Activated CD4-positive, alpha-beta T cell treated with anti-CD3 and anti-CD28 coated beads, Interleukin-2, amount 50 U/mL, for 1 hour (primary cell): ENCODE results near the gene PTH2.
"Not testable (repeated sequence)": the region's sequence is repeated elsewhere in the genome, so short reads cannot be mapped to it uniquely, and the experiment has no call there.

Source experiments
- DNase-seq: peaks from one replicate; pipeline ENCODE4 v3.0.0-alpha.2; 2020

PTH2 gene

DNA sequence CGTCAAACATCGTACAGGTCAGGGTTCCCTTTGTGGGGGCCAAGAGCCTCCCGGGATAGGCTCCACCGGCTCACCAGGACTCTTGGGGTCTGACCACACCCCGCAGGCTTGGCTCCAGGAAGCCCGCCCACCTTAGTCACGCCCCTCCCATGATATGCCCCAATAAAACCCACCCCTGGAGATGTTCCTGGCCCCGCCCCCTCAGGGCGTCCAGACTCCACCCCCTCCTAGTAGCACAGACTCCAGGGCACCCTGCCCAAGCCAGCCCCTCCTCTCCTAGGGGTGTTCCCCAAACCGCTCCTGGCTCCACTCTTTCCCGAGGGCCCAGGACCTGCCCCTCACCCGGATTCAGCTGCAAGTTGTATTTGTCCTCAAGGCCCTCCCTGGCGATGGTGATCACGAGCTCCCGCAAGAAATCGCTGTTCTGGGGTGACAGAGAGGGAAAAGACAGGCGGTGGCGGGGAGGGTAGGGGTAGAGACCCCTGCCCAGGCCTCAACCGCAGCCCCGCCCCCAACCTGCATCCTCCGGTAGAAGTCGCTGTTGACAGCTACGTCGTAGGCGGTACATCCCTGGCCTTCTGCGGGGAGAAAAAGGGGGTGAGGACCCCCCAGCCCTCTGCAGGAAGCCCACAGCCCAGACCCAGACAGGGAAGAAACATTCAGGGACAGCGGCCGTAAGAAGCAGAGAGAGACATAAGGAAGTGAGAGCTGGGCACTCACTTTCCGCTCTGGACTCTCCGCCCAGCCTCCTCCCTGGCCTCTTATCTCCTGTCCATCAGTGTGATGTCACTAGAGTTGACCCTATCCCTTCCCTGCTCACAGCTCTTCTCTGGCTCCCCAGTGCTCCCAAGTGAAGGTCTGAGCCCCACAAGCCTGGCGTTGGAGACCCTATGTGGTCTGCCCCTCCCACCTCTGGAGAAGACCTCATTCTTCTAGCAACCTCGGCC lies 24.5 kb upstream of the PTH2 start:
- DNase-seq = no peak

- no peak for DNase-seq
These were observed 22.8 kb upstream of the PTH2 start for GRCh38 chr19:49445997-49446396.

DNA sequence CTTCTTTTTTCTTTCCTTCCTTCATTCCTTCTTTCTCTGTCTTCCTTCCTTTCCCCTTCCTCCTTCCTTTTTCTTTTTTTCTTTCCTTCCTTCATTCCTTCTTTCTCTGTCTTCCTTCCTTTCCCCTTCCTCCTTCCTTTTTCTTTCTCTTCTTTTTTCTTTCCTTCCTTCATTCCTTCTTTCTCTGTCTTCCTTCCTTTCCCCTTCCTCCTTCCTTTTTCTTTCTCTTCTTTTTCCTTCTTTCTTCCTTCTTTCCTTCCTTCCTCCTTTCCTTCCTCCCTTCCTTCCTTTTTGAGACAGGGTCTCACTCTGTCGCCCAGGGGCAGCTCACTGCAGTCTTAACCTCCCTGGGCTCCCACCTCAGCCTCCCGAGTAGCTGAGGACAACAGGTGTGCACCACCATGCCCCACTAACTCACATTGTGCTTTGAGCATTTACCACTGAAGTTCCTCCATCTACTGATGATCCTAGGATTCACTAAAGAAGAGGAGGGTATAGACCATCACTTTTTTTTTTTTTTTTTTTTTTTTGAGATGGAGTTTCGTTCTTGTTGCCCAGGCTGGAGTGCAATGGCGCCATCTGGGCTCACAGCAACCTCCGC lies 21.0 kb upstream of the PTH2 start:
- DNase-seq = not testable (repeated sequence)

GRCh38 chr19:49443366-49444099 lies 20.3 kb upstream of the PTH2 start:
- peak; percentile 91 for DNase-seq

GRCh38 chr19:49442771-49443365 lies 19.6 kb upstream of the PTH2 start:
- DNase-seq = peak; percentile 46

DNA sequence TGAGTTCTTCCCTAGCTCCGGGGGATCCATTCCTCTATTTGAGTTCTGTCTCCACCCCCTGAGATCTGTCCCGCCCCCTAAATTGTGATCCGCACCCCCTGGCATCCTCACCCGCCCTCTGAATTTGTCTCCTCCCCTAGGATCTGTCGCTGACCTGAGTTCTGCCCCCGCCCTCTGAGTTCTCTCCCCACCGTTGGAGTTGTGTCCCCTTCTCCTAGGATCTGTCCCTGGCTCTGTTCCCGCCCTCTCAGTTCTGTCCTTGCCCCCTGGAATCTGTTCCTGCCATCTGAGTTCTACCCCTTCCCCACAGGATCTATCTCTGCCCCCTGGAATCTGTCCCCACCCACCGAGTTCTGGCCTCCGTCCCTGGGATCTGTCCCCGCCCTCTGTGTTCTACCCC lies 19.1 kb upstream of the PTH2 start:
- no peak for DNase-seq

- DNase-seq = no peak
These were observed 18.7 kb upstream of the PTH2 start for GRCh38 chr19:49441960-49442350.

DNA sequence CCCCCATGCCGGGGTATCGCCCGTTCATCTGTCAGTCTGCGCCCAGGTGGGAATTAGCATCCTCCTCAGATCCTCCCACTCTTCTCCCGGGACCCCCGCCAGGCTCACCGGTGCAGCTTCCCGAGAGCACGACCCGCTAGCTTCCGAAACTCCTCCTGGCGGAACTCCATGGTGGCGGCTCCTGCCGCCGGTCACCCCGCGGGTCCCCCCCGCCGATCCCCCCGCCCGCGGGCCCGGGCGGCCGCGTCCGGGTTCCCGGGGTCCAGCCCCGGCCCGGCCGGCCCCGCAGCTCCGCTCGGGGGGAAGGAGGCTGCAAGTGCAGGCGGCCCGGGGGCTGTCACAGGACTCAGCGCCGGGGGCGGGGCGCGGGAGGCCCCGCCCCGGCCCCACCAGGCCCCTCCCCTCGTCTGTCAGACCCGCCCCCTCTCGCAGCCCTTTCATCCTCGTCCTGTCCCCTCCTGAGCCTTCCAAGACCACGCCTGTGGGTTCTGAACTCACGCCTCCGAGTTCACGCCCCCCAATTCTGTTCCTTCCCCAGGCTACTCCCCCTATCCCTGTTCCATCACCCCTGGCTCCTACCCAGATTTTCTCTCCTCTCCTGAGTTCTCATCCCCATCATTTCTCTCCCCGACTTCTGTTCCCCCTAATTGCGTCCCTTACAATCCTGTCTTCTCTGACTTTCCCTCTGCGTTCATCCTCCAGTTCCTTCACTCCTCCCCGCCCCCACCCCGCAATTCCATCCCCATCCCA lies 18.1 kb upstream of the PTH2 start, which contains the start of gene SLC17A7:
SLC17A7 (minus strand) TSS at position 318 of the 750 bp plus-strand sequence; CDS start at position 170, 148 bp downstream.
- peak; percentile 41 for DNase-seq

- DNase-seq = no peak
These were observed 17.4 kb upstream of the PTH2 start for GRCh38 chr19:49440439-49441209.

- no peak for DNase-seq
These were observed 16.6 kb upstream of the PTH2 start for GRCh38 chr19:49439836-49440235.

- no peak for DNase-seq
These were observed 15.0 kb upstream of the PTH2 start for GRCh38 chr19:49438261-49438660.

DNA sequence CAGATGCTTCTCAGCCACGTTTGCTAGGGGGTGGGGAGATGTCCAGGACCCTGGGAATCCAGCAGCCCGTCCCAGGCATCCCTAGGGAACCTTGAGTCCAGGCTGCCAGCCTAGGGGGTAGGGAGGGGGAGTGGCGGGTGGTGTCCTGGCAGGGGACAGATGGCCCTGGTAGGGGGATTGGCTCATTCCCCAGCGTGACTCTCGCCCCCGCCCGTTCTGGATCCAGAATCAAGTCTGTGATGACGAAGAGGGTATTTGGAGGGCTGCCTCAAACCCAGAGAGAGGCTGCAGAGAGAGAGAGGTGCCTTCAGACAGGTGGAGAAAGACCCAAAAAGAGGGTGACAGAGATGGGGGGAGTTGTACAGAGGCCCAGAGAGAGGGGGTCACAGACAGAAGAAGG lies 14.0 kb upstream of the PTH2 start:
- DNase-seq = no peak

- DNase-seq = peak; percentile 54
These were observed 13.3 kb upstream of the PTH2 start for GRCh38 chr19:49436381-49437017.

DNA sequence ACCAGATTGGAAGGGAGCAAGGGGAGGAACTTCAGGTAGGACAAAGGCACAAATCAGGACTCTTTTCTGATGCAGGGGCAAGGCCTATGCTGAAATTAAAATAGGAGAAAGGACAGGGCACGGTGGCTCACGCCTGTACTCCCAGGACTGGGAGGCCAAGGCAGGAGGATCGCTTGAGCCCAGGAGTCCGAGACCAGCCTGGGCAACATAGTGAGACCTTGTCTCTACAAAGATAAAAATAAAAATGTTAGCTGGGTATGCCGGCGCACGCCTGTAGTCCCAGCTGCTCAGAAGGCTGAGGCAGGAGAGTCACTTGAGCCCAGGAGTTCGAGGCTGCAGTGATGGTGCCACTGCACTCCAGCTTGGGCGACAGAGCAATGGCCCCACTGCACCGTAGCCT lies 12.4 kb upstream of the PTH2 start:
- DNase-seq = no peak

GRCh38 chr19:49434907-49435583 lies 11.8 kb upstream of the PTH2 start:
- DNase-seq = no peak

GRCh38 chr19:49433240-49433901 lies 10.1 kb upstream of the PTH2 start:
- no peak for DNase-seq

- no peak for DNase-seq
These were observed 9.2 kb upstream of the PTH2 start for GRCh38 chr19:49432141-49433073.

DNA sequence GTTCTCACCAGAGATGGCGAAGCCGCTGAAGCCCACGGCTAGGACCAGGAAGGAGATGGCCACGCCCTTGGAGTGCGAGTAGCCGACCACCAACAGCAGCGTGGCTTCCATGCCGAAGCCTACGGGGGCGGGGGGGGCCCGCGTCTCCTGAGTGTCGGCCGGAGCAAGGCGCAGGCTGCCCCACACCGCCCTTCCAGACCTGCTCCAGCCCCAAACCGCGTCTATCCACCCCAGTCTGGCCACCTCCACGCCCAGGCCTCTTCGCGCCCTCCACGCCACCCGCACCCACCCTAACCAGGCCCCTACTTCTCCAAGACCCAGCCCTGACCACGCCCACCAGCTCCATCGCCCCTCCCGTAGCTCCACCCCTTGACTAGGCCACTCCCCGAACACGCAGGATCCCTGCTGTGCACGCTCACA lies 8.1 kb upstream of the PTH2 start:
- DNase-seq = no peak
